Type B pancreatic cell (in vitro differentiated cells): Measurements from ENCODE around the gene RPA1. TPM values are rescaled to one million over a fixed set of nuclear protein-coding genes. Genes with fewer than 3 reads are reported as not detected.

Source experiments
- DNase-seq: peaks from one replicate; pipeline ENCODE4 v3.0.0; 2021; ENCODE audit warnings: mixed read lengths; ENCODE audit not compliant: unreplicated experiment; ENCODE audit errors: extremely low spot score
- H3K27ac Mint-ChIP-seq: 2 replicates; pipeline ENCODE4 v1.8.0; 2021; ENCODE audit warnings: mild to moderate bottlenecking, mixed read lengths
- H3K27me3 Mint-ChIP-seq: 2 replicates; pipeline ENCODE4 v1.8.0; 2021; ENCODE audit warnings: mixed read lengths
- H3K36me3 Mint-ChIP-seq: 2 replicates; pipeline ENCODE4 v1.8.0; 2021; ENCODE audit warnings: mixed read lengths
- H3K4me1 Mint-ChIP-seq: one replicate; pipeline ENCODE4 v1.8.0; 2021; ENCODE audit warnings: mixed read lengths; ENCODE audit not compliant: unreplicated experiment
- H3K4me3 Mint-ChIP-seq: 2 replicates; pipeline ENCODE4 v1.8.0; 2021; ENCODE audit warnings: mild to moderate bottlenecking, mixed read lengths
- H3K9me3 Mint-ChIP-seq: 2 replicates; pipeline ENCODE4 v1.8.0; 2021; ENCODE audit warnings: mixed read lengths
- total RNA-seq: library from RNA; stranded (reverse); gene quantifications from 2 replicates; pipeline ENCODE4 v1.2.1, GENCODE V29; 2021; ENCODE audit warnings: low replicate concordance
- TF ChIP-seq, protein P1 (sequence below): fragments of 200-600 bp; sonication (generic); conservative IDR thresholded peaks from 2 replicates; pipeline ENCODE4 v1.5.0; 2021; ENCODE audit warnings: antibody characterized with exemption, mild to moderate bottlenecking

The RPA1 gene
- total RNA-seq, 1 donor from 2014 or later, result 129 TPM

DNA sequence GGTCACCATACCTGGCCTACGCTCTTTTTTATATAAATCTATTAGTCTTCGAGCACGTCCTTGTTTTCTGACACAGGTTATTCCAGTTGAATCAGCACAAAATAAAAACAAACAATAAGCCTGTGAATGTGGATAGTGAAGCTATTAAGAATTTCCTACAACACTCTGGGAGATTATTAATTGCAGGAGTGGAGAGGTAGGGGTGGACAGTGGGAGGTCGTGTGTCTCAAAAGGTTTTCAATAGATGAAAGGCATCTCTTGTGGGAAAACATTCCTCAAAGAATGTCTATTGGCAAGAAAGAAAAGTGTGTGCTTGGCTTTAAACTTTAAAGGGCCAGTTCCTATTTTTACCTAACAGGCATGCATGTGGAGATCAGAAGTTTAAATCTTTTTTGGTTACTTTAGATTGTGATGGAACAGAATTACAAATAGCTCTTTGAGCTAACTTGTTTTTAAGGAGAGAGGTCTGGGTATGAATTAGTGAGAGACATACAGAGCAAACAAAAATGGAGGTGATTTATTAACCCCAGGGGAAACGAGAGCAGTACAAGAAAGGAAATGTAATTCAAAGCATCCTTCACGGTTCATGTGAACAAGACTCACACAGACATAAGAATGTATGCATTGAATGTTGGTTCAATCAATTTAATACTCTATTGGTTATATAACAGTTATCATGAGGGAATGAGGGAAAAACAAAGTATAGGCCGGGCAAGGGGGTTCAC is 9.1 kb upstream of the RPA1 start:
- DNase-seq, result no peak
- TF ChIP-seq, protein P1, sequence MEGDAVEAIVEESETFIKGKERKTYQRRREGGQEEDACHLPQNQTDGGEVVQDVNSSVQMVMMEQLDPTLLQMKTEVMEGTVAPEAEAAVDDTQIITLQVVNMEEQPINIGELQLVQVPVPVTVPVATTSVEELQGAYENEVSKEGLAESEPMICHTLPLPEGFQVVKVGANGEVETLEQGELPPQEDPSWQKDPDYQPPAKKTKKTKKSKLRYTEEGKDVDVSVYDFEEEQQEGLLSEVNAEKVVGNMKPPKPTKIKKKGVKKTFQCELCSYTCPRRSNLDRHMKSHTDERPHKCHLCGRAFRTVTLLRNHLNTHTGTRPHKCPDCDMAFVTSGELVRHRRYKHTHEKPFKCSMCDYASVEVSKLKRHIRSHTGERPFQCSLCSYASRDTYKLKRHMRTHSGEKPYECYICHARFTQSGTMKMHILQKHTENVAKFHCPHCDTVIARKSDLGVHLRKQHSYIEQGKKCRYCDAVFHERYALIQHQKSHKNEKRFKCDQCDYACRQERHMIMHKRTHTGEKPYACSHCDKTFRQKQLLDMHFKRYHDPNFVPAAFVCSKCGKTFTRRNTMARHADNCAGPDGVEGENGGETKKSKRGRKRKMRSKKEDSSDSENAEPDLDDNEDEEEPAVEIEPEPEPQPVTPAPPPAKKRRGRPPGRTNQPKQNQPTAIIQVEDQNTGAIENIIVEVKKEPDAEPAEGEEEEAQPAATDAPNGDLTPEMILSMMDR, result no peak
- Mint-ChIP-seq H3K27ac (no peak overlapping the region), H3K4me3 (peak overlapping the region; percentile 0), H3K27me3 (no peaks in the 10 kb centered on the region), H3K36me3 (peaks cover 12% of the 10 kb centered on the region), H3K9me3 (no peaks in the 10 kb centered on the region), H3K4me1 (peaks cover 14% of the 10 kb centered on the region)

DNA sequence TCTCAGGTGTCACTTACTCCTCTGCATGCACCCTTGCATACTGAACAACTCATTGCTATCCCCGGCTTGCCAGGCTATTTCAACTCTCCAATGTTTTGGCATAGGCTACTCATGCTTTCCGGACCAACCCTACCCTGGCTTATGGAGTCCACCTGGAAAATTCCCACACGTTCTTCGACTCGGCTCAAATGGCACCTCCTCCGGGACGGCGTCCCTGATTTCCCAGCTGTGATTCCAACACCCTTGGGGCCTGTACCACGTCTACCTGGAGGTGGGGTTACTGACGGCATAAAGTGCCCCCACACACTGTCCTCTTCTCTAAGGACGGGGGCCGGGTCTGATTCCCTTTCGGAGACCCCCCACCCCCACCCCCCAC is 601 bp upstream of the RPA1 start:
- DNase-seq, result no peak
- Mint-ChIP-seq H3K4me3 (peak overlapping the region; percentile 96), H3K27me3 (no peaks in the 10 kb centered on the region), H3K27ac (peak overlapping the region; percentile 85), H3K4me1 (peaks cover 24% of the 10 kb centered on the region), H3K9me3 (no peaks in the 10 kb centered on the region), H3K36me3 (peaks cover 21% of the 10 kb centered on the region)
- TF ChIP-seq, protein P1, result no peak

DNA sequence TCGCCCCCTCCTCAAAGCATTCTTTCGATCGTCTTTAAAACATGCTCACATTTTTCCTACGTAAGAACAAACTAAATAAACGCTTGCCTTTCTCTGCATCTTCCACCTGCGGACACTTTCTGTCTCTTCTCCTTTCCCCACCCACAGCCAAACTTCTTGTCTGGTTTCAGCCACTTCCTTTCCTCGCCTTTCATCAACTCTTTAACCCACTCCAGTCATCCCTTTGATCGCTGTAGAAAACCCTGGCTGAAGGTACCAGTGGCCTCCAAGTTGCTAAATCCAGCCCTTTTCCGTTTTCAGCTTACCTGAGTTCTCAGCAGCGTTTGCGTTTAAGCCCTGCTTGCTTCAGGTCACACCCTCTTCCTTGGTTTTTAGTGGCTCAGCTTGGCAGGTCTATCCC is 483 bp downstream of the RPA1 start:
- Mint-ChIP-seq H3K36me3 (peaks cover 18% of the 10 kb centered on the region), H3K4me3 (peak overlapping the region; percentile 96), H3K27me3 (no peaks in the 10 kb centered on the region), H3K27ac (peak overlapping the region; percentile 92), H3K4me1 (peaks cover 24% of the 10 kb centered on the region), H3K9me3 (no peaks in the 10 kb centered on the region)
- DNase-seq, result no peak
- TF ChIP-seq, protein P1, result no peak

DNA sequence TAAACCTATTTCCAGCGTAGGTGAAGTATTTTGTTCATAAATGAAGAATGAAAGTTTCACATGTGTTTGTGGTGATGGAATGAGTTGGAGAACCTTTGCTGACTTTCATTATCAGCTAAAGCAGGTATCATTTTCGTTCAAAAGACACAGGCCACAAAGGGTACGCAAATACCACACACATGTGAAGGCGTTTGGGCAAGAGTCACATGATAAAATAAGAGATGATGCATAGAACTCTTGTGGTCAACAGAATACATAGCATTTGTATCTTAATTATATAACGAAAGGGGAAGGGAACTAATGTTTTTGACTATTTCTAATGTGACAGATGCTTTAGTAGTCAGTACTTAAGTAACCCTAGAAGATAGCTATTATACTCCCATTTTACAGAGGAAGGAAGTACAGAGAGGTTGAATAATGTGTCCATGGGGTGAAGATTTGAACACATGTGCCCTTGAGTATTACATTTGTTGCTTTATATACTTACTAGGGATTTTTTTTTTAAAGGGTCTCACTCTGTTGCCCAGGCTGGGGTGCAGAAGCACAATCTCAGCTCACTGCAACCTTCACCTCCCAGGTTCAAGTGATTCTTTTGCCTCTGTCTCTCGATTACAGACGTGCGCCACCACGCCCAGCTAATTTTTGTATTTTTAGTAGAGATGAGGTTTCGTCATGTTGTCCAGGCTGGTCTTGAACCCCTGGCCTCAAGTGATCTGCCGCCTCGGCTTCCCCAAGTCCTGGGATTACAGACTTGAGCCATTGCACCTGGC is 4.8 kb downstream of the RPA1 start:
- no peak overlapping the region for H3K4me3 Mint-ChIP-seq
- no peaks in the 10 kb centered on the region for H3K27me3 Mint-ChIP-seq
- no peaks in the 10 kb centered on the region for H3K9me3 Mint-ChIP-seq
- H3K27ac Mint-ChIP-seq, result no peak overlapping the region
- no peak for DNase-seq
- H3K36me3 Mint-ChIP-seq, result peaks cover 17% of the 10 kb centered on the region
- H3K4me1 Mint-ChIP-seq, result peaks cover 10% of the 10 kb centered on the region
- TF ChIP-seq, protein P1, result no peak

DNA sequence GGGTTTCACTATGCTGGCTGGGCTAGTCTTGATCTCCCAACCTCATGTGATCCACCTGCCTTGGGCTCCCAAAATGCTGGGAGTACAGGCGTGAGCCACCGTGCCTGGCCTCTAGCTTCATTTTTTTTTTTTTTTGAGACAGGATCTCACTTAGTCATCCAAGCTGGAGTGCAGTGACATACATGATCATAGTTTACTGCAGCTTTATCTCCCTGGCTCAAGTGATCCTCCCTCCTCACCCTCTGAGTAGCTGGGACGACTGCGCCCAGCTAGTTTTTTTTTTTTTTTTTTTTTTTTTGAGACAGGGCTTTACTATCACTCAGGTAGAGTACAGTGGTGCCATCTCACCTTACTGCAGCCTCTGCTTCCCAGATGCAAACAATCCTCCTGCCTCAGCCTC is 9.7 kb downstream of the RPA1 start:
- no peak overlapping the region for H3K27ac Mint-ChIP-seq
- H3K9me3 Mint-ChIP-seq, result no peaks in the 10 kb centered on the region
- H3K4me3 Mint-ChIP-seq, result no peak overlapping the region
- DNase-seq, result no peak
- no peaks in the 10 kb centered on the region for H3K27me3 Mint-ChIP-seq
- H3K4me1 Mint-ChIP-seq, result no peaks in the 10 kb centered on the region
- peaks cover 9% of the 10 kb centered on the region for H3K36me3 Mint-ChIP-seq
- TF ChIP-seq, protein P1, result no peak
